GM21390 (cell line): ENCODE data around the gene SLC30A5.
A peak's percentile ranks its signal among the peaks of the same experiment; 100 is the strongest.
"Not testable (repeated sequence)": the region's sequence is repeated elsewhere in the genome, so short reads cannot be mapped to it uniquely, and the experiment has no call there.

Source experiments
- ATAC-seq: cut with Tn5 transposase; IDR thresholded peaks from one replicate; pipeline ENCODE4 v1.9.1; 2021; ENCODE audit not compliant: unreplicated experiment

SLC30A5 gene

DNA sequence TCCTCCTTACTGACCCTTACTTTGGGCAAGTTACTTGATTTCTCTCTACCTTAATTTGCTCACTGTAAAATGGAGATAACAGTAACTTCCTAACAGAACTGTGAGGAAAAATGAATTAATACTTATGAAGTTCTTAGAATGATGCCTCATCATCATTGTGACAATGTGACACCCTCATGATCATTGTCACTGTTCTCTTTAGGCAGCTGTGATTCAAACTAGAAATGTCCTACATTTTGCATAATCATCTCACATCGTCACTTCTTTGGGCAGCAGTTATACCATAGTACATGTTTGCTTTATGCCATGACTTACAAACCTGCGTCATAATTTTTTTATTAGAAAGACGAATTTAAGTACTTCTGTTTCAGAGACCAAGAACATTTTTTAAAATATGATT lies 9.7 kb downstream of the SLC30A5 start:
- ATAC-seq, result no peak

DNA sequence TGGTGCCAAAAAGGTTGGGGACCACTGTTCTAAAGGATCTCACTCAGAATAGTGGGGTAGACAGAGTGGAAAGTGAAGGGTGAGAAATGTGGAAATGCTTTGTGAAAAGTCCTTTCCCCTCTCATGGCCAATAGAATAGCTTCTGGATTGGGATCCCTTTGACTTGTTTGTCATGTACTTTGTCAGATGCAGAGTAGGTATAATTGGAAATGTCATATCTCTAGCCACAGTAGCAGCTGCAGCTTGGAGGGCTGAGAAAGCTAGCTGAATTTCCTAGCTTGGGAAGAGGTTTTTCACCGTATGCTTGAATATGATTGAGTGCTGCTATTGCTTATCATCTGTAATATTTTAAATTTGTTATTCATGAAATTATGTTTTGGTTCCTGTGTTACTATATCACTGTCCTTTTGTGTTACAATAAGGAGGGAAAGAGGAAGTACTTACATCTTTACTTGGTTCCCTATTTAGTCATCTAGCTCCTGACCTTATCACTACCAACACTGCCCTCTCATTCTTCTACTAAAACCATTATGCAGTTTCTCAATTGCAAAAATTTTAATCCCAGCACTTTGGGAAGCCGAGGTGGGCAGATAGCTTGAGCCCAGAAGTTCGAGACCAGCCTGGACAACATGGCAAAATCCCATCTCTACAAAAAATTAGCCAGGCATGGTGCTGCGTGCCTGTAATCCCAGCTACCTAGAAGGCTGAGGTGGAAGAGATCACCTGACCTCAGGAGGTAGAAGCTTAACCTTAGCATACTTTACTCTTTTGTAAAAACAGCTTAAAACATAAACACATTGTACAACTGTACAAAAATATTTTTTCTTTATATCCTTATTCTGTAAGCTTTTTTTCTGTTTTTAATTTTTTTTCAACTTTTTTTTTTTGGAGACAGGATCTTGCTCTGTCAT lies 12.4 kb downstream of the SLC30A5 start:
- peak; percentile 91 for ATAC-seq

GRCh38 chr5:69108367-69108766 lies 14.6 kb downstream of the SLC30A5 start:
- ATAC-seq, result not testable (repeated sequence)

- no peak for ATAC-seq
These were observed 20.0 kb downstream of the SLC30A5 start for GRCh38 chr5:69113851-69114250.

DNA sequence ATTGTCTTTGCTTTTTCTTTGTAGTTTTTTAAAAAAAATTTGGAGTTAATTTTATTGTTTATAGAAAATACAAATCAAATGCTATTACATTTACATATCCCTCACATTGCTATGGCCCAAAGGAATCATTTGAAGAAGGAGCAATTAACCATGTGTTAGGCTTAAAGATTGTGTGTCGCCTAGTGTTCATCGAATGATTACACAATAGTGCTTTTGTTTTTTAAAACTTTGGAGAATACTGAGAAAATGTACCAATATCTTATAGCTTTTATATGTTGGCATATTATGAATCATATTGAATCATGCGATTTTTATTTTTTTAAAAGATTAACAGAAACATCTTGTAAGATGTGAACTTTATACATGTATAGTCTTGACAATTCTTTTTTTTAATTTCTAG lies 21.7 kb downstream of the SLC30A5 start:
- ATAC-seq, result no peak

DNA sequence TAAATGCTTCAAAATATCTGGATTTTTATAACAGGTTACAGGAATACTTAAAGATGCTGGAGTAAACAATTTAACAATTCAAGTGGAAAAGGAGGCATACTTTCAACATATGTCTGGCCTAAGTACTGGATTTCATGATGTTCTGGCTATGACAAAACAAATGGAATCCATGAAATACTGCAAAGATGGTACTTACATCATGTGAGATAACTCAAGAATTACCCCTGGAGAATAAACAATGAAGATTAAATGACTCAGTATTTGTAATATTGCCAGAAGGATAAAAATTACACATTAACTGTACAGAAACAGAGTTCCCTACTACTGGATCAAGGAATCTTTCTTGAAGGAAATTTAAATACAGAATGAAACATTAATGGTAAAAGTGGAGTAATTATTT lies 35.6 kb downstream of the SLC30A5 start:
- ATAC-seq, result no peak

DNA sequence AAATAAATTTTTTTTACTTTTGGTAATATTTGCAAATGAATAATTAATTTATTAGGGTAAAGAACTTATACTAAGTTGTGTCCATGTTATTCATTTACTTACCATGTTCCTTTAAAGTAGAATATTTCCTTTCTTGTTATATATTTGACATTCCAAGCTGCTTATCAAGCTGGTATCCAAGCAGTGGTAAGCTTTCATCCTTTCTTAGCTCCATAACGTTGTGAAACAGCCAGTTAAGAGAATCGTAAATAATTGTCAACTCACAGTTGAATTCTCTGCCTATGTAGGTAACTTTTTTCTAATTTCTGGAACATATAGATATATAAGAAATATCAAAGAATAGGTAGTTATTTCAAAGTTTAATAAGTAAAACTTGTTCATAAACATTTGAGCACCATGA lies 36.4 kb downstream of the SLC30A5 start:
- ATAC-seq, result no peak

DNA sequence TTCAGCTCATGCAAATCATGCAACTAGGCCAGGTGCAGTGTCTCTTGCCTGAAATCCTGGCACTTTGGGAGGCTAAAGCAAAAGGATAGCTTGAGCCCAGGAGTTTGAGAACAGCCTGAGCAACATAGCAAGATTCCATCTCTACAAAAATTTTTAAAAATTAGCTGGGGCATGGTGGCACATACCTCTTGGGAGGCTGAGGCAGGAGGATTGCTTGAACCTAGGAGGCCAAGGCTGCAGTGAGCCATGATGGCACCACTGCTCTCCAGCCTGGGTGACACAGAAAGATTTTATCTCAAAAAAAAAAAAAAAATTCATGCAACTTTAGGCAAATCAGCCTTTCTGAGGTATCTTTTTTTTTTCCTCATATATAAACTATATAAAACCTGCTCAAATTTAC lies 37.5 kb downstream of the SLC30A5 start:
- no peak for ATAC-seq

DNA sequence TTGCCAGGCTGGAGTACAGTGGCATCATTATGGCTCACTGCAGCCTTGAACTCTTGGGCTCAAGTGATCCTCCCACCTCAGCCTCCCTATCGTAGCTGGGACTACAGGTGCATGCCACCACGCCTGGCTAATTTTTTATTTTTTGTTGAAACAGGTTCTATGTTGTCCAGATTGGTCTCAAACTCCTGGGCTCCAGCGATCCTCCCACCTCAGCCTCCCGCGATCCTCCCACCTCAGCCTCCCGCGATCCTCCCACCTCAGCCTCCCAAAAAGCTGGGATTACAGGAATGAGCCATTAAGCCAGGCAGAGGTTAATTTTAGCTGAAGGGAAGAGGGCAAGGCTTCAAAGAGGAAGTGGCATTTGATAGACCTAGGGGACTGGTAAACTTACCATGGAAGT lies 40.3 kb downstream of the SLC30A5 start:
- ATAC-seq, result no peak

GRCh38 chr5:69136293-69136692 lies 42.5 kb downstream of the SLC30A5 start:
- peak; percentile 91 for ATAC-seq

- ATAC-seq, result not testable (repeated sequence)
These were observed 43.4 kb downstream of the SLC30A5 start for GRCh38 chr5:69137208-69137607.

GRCh38 chr5:69137807-69138206 lies 44.0 kb downstream of the SLC30A5 start:
- no peak for ATAC-seq

DNA sequence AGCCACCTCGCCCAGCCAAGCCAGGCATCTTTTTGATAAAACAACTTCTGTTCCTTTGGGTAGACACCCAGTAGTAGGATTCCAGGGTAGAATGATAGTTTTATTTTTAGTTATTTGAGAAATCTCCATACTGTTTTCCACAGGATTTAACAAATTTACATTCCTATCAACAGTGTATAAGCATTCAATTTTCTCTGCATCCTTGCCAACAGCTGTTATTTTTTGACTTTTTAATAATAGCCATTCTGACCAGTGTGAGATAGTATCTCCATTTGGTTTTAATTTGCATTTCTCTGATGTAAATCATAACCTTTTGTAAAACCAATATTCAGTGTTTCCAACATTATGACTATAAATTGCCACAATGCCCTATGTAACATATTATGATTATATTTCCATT lies 45.0 kb downstream of the SLC30A5 start:
- ATAC-seq, result no peak

DNA sequence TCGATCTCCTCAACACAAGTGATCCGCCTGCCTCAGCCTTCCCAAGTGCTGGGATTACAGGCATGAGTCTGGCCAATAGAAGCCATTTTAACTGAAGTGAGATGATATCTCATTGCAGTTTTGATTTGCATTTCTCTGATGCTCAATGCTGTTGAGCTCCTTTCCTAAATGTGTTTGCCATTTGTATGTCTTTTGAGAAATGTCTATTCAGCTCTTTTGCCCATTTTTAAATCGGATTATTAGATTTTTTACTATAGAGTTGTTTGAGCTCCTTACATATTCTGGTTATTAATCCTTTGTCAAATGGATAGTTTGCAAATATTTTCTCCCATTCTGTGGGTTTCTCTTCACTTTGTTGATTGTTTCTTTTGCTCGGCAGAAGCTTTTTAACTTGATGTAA lies 46.4 kb downstream of the SLC30A5 start:
- not testable (repeated sequence) for ATAC-seq

GRCh38 chr5:69140827-69141226 lies 47.0 kb downstream of the SLC30A5 start:
- no peak for ATAC-seq

GRCh38 chr5:69148576-69148975 lies 54.8 kb downstream of the SLC30A5 start:
- not testable (repeated sequence) for ATAC-seq

DNA sequence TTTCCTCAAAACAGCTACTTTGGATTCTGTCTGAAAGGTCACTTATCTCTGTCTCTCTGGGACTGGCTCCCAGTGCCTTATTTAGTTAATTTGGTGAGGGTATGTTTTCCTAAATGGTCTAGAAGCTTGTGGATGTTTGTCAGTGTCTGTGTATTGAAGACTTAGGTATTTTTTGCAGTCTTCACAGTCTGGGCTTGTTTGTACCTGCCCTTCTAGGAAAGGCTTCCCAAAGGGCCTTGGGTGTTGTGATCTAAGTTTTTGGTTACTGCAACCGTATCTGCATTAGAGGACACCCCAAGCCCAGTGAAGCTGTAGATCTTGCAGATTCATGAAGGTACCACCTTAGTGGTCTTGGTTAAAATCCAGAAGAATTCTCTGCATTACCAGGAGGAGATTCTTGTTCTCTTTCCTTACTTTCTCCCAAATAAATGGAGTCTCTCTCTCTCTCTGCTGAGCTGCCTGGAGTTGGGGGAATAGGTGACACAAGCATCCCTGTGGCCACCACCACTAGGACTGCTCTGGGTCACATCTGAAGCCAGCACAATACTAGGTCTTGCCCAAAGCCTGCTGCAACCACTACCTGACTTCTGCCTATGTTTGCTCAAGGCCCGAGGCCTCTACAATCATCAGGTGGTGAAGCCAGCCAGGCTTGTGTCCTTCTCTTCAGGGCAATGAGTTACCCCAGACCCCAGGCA lies 55.3 kb downstream of the SLC30A5 start:
- ATAC-seq, result no peak

DNA sequence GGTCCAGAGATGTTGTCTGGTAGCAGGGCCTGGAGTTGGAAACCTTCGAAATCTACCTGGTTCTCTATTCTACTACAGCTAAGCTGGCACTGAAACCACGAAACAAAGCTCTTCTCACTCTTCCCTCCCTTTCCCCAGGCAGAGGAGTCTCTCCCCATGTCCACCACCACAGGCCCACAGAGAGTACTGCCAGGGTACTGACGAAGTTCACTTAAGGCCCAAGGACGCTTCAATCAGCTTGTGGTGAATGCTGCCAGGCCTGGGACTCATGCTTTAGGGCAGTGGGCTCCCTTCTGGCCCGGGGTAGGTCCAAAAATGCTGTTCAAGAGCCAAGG lies 55.8 kb downstream of the SLC30A5 start:
- no peak for ATAC-seq

DNA sequence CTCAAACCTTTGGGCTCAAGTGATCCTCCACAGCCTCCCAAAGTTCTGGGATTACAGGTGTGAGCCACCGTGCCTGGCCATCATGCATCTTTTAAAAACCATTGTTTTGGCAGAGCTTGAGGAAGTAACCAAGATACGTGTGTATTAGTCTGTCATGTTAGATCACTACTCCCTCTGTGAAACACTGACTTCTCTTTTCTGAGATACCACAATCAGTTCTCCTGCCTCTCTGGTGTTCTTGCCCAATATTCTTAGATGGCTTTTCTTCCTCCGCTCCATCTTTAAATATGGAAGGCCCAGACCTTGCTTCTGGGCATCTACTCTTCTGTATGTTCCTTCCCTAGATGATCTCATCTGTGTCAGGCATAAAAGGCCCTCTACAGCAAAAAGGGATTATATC lies 58.9 kb downstream of the SLC30A5 start:
- no peak for ATAC-seq

DNA sequence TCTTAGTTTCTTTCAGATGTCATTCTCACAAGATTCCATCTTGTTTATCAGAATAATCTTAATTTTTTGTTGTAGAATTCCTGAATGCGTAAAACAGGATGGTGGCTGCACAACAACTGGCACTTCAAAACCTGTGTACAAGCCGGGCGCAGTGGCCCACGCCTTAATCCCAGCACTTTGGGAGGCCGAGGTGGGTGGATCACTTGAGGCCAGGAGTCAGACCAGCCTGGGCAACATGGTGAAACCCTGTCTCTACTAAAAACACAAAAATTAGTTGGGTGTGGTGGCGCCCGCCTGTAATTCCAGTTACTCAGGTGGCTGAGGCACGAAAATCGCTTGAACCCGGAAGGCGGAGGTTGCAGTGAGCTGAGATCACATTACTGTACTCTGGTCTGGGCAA lies 62.6 kb downstream of the SLC30A5 start:
- ATAC-seq, result no peak

DNA sequence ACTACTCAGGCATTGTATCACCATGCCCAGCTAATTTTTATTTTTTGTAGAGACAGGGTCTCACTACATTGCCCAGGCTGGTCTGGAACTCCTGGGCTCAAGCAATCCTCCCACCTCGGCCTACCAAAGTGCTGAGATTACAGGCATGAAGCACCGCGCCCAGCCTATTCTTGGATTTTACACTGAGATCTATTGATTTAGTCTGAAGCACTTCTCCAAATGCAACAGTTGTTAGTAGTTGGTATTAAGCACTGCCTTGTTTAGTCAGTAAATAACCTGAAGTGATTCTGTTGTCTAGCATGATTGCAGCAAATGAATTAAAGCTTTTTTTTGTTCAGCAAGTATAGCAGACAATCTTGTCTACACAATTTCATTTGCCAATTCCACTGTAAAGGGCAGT lies 64.2 kb downstream of the SLC30A5 start:
- no peak for ATAC-seq

DNA sequence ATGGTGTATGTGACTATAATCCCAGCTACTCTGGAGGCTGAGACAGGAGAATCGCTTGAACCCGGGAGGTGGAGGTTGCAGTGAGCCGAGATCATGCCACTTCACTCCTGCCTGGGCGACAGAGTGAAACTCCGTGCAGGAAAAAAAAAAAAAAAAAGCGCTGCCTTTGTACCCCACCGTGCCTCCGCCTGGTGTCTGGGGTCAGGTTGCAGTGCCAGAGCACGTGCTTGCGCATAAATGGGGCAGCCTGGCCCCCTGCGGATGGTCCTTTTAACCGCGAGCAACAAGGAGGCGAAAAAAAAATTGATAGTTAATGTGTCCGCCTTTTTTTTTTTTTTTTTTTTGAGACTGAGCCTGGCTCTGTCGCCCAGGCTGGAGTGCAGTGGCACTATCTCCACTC lies 66.8 kb downstream of the SLC30A5 start:
- ATAC-seq, result no peak
